Subcutaneous adipose tissue (tissue), 4 donors: ENCODE data around the gene UBE2D3. TPM values are rescaled to one million over a fixed set of nuclear protein-coding genes. Genes with fewer than 3 reads are reported as not detected.

Experiments
- CTCF ChIP-seq: fragments of 450-650 bp; IDR thresholded peaks from one replicate; pipeline ENCODE4 v1.5.1; 2016; ENCODE audit warnings: low read depth, mild to moderate bottlenecking, control low read depth, antibody characterized with exemption, moderate library complexity
- small RNA-seq: library from RNA; depleted of rRNA; stranded (forward); fragments of <200 nt; gene quantifications from one replicate; pipeline ENCODE3, GENCODE V24; 2016
- total RNA-seq, 4 donors: library from RNA; depleted of rRNA; stranded (reverse); fragments of >200 nt; gene quantifications; one replicate each; pipeline ENCODE4 v1.1.0, GENCODE V29; 2016

UBE2D3 gene
- total RNA-seq, 4 donors from 2014 or later: 285 to 439 (median 398) TPM

DNA sequence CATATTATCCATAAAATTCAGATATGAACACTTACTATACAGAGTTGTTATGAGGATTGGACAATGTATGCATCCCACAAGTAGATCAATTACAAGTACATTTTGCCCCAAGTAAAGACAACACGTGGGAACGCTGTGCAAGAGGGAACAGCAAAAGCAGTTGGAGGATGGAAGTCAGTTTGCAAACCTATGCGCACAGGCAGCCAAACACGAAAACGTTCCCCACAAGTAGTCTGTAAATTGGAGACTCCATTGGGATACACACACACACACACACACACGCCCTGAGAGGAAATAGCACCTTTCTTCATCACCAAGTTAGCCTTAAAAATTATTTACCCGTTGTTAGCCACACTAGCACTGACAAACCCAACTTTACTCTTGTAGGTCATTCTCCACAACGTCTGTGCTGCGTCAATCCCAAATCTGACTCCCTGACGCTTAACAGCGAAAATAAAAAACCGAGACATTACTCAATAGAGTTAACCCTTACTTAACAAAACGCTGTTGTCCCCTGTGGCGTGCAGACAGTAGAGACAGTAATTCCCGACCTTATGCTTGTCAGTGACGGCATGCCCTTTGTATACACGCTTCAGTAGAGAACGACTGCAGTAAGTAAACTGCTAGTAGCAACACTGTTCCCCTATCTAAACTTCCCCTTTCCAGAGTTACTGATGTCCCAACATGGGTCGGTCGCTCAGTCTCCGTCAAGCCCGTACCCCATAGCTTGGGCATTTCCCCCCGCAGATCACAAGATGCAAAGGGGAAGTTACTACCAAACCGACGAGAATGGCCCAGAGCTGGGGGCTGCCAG, 67.3 kb downstream of the UBE2D3 start:
- TF ChIP-seq CTCF: no peak

DNA sequence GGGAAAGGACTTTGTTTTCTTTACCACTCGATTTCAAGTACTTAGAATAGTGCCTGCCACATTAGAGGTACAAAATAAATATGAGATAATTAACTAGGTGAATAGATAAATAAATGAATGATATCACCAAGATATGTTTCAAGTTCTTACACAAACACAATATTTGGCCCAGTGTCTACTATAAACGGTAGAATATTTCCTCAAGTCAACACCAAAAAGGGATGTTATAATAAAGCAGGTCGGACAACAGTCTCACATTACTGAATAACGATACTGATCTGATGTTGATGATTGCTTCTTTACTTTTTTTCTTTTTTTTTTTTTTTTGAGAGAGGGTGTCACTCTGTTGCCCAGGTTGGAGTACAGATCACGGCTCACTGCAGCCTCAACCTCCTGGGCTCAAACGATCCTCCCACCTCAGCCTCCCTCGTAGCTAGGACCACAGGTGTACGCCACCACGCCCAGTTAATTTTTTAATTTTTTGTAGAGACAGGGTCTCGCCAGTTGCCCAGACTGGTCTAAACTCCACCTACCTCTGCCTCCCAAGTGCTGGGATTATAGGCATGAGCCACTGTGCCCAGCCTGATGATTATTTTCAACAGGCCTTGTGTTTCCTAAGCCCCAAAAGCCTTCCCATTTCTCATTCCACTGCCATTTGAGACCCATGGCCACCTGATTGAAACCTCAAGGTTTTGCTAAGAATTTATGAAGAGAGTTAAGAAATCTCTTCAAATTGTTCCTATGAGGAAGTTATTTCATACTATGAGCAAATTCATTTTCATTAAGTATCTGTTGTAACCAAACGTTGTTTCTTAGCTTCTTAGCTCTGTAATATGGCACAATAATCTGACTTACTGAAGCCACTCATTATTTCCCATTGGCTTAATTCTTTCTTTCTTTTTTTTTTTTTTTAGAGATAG, 68.8 kb downstream of the UBE2D3 start:
- no peak for TF ChIP-seq CTCF

DNA sequence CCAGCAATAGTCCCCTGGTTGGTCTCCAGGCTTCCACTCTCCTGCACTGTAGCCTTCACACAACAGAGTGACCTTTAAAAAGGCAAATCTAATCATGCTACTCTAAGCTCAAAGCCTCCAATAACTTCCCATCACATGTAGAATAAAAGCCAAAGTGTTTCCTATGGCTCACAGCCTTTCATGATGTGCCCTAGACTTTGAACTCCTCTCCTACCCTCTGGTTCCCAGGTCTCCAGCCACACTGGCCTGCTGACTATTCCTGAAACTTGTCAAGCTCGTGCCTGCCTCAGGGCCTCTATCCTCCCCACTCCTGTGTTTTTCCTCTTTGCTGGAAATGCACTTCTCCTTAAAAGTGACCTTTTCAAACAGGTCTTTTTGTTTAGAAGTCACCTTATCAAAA, 69.7 kb downstream of the UBE2D3 start:
- no peak for TF ChIP-seq CTCF

DNA sequence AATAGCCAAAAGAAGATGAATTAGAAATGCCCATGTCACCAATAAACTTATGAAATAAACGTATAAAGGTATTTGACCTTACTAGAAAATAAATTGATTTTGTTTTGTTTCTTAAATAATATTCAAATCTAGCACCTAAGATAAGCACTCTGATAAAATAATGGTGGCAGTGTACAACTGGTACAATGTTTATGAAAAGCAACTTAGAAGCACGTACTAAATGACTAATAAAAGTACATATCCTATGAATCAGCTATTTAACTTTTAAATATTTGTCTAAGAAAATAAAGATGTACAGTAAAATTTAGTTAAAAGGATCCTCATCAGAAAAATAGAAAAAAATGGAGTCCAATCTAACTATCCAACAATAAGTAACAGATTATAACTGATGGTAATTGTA, 73.3 kb downstream of the UBE2D3 start:
- no peak for TF ChIP-seq CTCF

DNA sequence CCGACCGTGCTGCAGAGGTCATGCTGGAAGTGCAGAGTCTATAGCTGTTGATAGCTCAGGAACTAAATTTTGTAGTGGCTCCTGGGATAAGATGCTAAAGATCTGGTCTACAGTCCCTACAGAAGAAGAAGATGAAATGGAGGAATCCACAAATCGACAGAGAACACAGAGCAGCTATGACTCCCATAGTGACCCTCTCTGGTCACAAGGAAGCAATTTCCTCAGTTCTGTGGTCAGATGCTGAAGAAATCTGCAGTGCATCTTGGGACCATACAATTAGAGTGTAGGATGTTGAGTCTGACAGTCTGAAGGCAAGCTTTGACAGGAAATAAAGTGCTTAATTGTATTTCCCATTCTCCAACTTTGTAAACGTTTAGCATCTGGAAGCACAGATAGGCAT, 75.4 kb downstream of the UBE2D3 start:
- TF ChIP-seq CTCF: no peak

Small RNA genes within 50 kb of the gene (small RNA-seq; reads per million reads assigned to genes)
- not detected for gene RNU7-151P

Other genes starting within 250 kb of the UBE2D3 start
- gene MANBA, start 66.6 kb downstream of the UBE2D3 start, total RNA-seq: 10 to 100 TPM; 26.8 to 97.2 (median 47.0) TPM
- 10 to 100 TPM in 3 of 4 donors, 1 to 10 TPM in 1; 9.2 to 34.2 (median 15.2) TPM for gene CISD2, start 41.4 kb upstream of the UBE2D3 start, total RNA-seq
- 1 to 10 TPM in 3 of 4 donors, not detected in 1; 1.9 to 3.1 (median 2.5) TPM for gene SLC9B1, start 192.2 kb upstream of the UBE2D3 start, total RNA-seq
- gene SLC9B2, start 249.2 kb upstream of the UBE2D3 start, total RNA-seq: 10 to 100 TPM; 14.8 to 17.4 (median 15.6) TPM